Immature natural killer cell (primary cell): ENCODE measurements around the gene EPHB3. TPM values are rescaled to one million over a fixed set of nuclear protein-coding genes. Genes with fewer than 3 reads are reported as not detected.

Source experiments
- DNase-seq, 3 donors: peaks; one replicate each; pipeline ENCODE4 v3.0.0; 2022; ENCODE audit warnings: mixed read lengths in 1 of 3
- H3K27ac Mint-ChIP-seq, 6 donors: one replicate each; pipeline ENCODE4 v1.8.0; 2020; ENCODE audit warnings: mixed read lengths in 6 of 6, mild to moderate bottlenecking in 5 of 6, inconsistent platforms in 4 of 6, moderate library complexity in 3 of 6
- H3K27me3 Mint-ChIP-seq, 3 donors: one replicate each; pipeline ENCODE4 v1.8.0; 2020 to 2021; ENCODE audit warnings: low read depth in 3 of 3, mild to moderate bottlenecking in 3 of 3, mixed read lengths in 3 of 3, moderate library complexity in 3 of 3, inconsistent platforms in 1 of 3
- H3K36me3 Mint-ChIP-seq, 3 donors: one replicate each; pipeline ENCODE4 v1.8.0; 2020; ENCODE audit warnings: mixed read lengths in 3 of 3, inconsistent platforms in 2 of 3, mild to moderate bottlenecking in 2 of 3
- H3K4me1 Mint-ChIP-seq, 2 donors: one replicate each; pipeline ENCODE4 v1.8.0; 2020; ENCODE audit warnings: inconsistent platforms in 2 of 2, mild to moderate bottlenecking in 2 of 2, mixed read lengths in 2 of 2, moderate library complexity in 1 of 2
- H3K4me3 Mint-ChIP-seq, 5 donors: one replicate each; pipeline ENCODE4 v1.8.0; 2020; ENCODE audit warnings: mild to moderate bottlenecking in 5 of 5, mixed read lengths in 5 of 5, inconsistent platforms in 3 of 5, moderate library complexity in 3 of 5
- H3K9me3 Mint-ChIP-seq, 6 donors: one replicate each; pipeline ENCODE4 v1.8.0; 2020; ENCODE audit warnings: mild to moderate bottlenecking in 6 of 6, mixed read lengths in 6 of 6, inconsistent platforms in 4 of 6, moderate library complexity in 3 of 6
- polyA plus RNA-seq, 3 donors: library from polyadenylated mRNA; unstranded; fragments of 300-500 nt; fragmentation: Illumina TruSeq; gene quantifications; one replicate each; pipeline ENCODE4 v1.2.3, GENCODE V29; 2021

EPHB3 gene
- polyA plus RNA-seq, 3 donors from 2014 or later: 3.0 TPM; not detected in 2

- Mint-ChIP-seq H3K27ac (no peak overlapping the region), H3K9me3 (no peaks in the 10 kb centered on the region), H3K27me3 (peaks cover 4 to 12% (median 12%) of the 10 kb centered on the region in 3 donors), H3K36me3 (no peaks in the 10 kb centered on the region), H3K4me3 (no peak overlapping the region), H3K4me1 (peaks cover 6 to 10% of the 10 kb centered on the region in 2 donors)
- no peak for DNase-seq
Measured at GRCh38 chr3:184597829-184598573, 36.4 kb downstream of the EPHB3 start.

- Mint-ChIP-seq H3K4me3 (no peak overlapping the region), H3K27ac (no peak overlapping the region), H3K9me3 (no peaks in the 10 kb centered on the region), H3K36me3 (no peaks in the 10 kb centered on the region), H3K4me1 (peaks cover 8 to 15% of the 10 kb centered on the region in 2 donors), H3K27me3 (peaks cover 6 to 16% (median 13%) of the 10 kb centered on the region in 3 donors)
- DNase-seq: no peak
Measured at GRCh38 chr3:184598574-184598927, 37.0 kb downstream of the EPHB3 start.

- H3K36me3 Mint-ChIP-seq: no peaks in the 10 kb centered on the region
- H3K4me3 Mint-ChIP-seq: no peak overlapping the region
- no peak overlapping the region for H3K27ac Mint-ChIP-seq
- DNase-seq: no peak
- no peaks in the 10 kb centered on the region for H3K9me3 Mint-ChIP-seq
- peaks cover 11 to 18% of the 10 kb centered on the region in 2 donors for H3K4me1 Mint-ChIP-seq
- H3K27me3 Mint-ChIP-seq: peaks cover 8 to 17% (median 16%) of the 10 kb centered on the region in 3 donors
Measured at GRCh38 chr3:184599143-184599542, 37.6 kb downstream of the EPHB3 start.

- peaks cover 17 to 28% (median 22%) of the 10 kb centered on the region in 3 donors for H3K27me3 Mint-ChIP-seq
- no peak overlapping the region for H3K27ac Mint-ChIP-seq
- H3K9me3 Mint-ChIP-seq: no peaks in the 10 kb centered on the region
- DNase-seq: no peak
- H3K4me3 Mint-ChIP-seq: no peak overlapping the region
- H3K4me1 Mint-ChIP-seq: peaks cover 17 to 26% of the 10 kb centered on the region in 2 donors
- no peaks in the 10 kb centered on the region for H3K36me3 Mint-ChIP-seq
Measured at GRCh38 chr3:184600685-184601377, 39.2 kb downstream of the EPHB3 start.

GRCh38 chr3:184601576-184602371 lies 40.2 kb downstream of the EPHB3 start:
- Mint-ChIP-seq H3K4me3 (peak overlapping the region in 1 of 5 donors; percentile 6), H3K36me3 (no peaks in the 10 kb centered on the region), H3K9me3 (no peaks in the 10 kb centered on the region), H3K4me1 (peaks cover 18 to 30% of the 10 kb centered on the region in 2 donors), H3K27ac (no peak overlapping the region), H3K27me3 (peaks cover 18 to 29% (median 26%) of the 10 kb centered on the region in 3 donors)
- no peak for DNase-seq

GRCh38 chr3:184602372-184603150 lies 41.0 kb downstream of the EPHB3 start:
- H3K4me3 Mint-ChIP-seq: peak overlapping the region in 1 of 5 donors; percentile 15
- H3K27me3 Mint-ChIP-seq: peaks cover 18 to 31% (median 26%) of the 10 kb centered on the region in 3 donors
- H3K9me3 Mint-ChIP-seq: no peaks in the 10 kb centered on the region
- no peak for DNase-seq
- no peak overlapping the region for H3K27ac Mint-ChIP-seq
- peaks cover 26 to 38% of the 10 kb centered on the region in 2 donors for H3K4me1 Mint-ChIP-seq
- H3K36me3 Mint-ChIP-seq: no peaks in the 10 kb centered on the region

- peak overlapping the region in 4 of 5 donors; percentile 41 to 62 (median 56) for H3K4me3 Mint-ChIP-seq
- H3K27me3 Mint-ChIP-seq: peaks cover 18 to 31% (median 26%) of the 10 kb centered on the region in 3 donors
- peaks cover 34 to 47% of the 10 kb centered on the region in 2 donors for H3K4me1 Mint-ChIP-seq
- H3K36me3 Mint-ChIP-seq: no peaks in the 10 kb centered on the region
- no peaks in the 10 kb centered on the region for H3K9me3 Mint-ChIP-seq
- H3K27ac Mint-ChIP-seq: no peak overlapping the region
- DNase-seq: no peak
Measured at GRCh38 chr3:184603151-184604030, 41.8 kb downstream of the EPHB3 start.

- no peak for DNase-seq
- Mint-ChIP-seq H3K4me3 (peak overlapping the region in 3 of 5 donors; percentile 41 to 57 (median 56)), H3K27me3 (peaks cover 18 to 30% (median 21%) of the 10 kb centered on the region in 3 donors), H3K9me3 (no peaks in the 10 kb centered on the region), H3K4me1 (peaks cover 42 to 54% of the 10 kb centered on the region in 2 donors), H3K36me3 (no peaks in the 10 kb centered on the region), H3K27ac (no peak overlapping the region)
Measured at GRCh38 chr3:184604039-184604601, 42.5 kb downstream of the EPHB3 start.

GRCh38 chr3:184604615-184605290 lies 43.2 kb downstream of the EPHB3 start:
- no peak for DNase-seq
- Mint-ChIP-seq H3K27ac (no peak overlapping the region), H3K4me1 (peaks cover 48 to 60% of the 10 kb centered on the region in 2 donors), H3K4me3 (peak overlapping the region in 3 of 5 donors; percentile 7 to 44 (median 43)), H3K36me3 (no peaks in the 10 kb centered on the region), H3K9me3 (no peaks in the 10 kb centered on the region), H3K27me3 (peaks cover 18 to 29% (median 21%) of the 10 kb centered on the region in 3 donors)

- H3K9me3 Mint-ChIP-seq: no peaks in the 10 kb centered on the region
- peak overlapping the region; percentile 8 to 51 (median 47) for H3K4me3 Mint-ChIP-seq
- peaks cover 17 to 21% (median 19%) of the 10 kb centered on the region in 3 donors for H3K27me3 Mint-ChIP-seq
- peak overlapping the region in 1 of 6 donors; percentile 9 for H3K27ac Mint-ChIP-seq
- H3K4me1 Mint-ChIP-seq: peaks cover 46 to 61% of the 10 kb centered on the region in 2 donors
- DNase-seq: peak; percentile 65 to 73 (median 69)
- peaks cover 0 to 5% (median 0%) of the 10 kb centered on the region in 3 donors for H3K36me3 Mint-ChIP-seq
Measured at GRCh38 chr3:184608209-184608608, 46.6 kb downstream of the EPHB3 start.

GRCh38 chr3:184609476-184610244 lies 48.1 kb downstream of the EPHB3 start:
- Mint-ChIP-seq H3K36me3 (peaks cover 0 to 5% (median 0%) of the 10 kb centered on the region in 3 donors), H3K9me3 (no peaks in the 10 kb centered on the region), H3K4me1 (peaks cover 39 to 52% of the 10 kb centered on the region in 2 donors), H3K4me3 (no peak overlapping the region), H3K27ac (peak overlapping the region in 1 of 6 donors; percentile 40), H3K27me3 (peaks cover 12 to 14% (median 14%) of the 10 kb centered on the region in 3 donors)
- DNase-seq: no peak
